ENCODE results near the gene SIMC1.

DNA sequence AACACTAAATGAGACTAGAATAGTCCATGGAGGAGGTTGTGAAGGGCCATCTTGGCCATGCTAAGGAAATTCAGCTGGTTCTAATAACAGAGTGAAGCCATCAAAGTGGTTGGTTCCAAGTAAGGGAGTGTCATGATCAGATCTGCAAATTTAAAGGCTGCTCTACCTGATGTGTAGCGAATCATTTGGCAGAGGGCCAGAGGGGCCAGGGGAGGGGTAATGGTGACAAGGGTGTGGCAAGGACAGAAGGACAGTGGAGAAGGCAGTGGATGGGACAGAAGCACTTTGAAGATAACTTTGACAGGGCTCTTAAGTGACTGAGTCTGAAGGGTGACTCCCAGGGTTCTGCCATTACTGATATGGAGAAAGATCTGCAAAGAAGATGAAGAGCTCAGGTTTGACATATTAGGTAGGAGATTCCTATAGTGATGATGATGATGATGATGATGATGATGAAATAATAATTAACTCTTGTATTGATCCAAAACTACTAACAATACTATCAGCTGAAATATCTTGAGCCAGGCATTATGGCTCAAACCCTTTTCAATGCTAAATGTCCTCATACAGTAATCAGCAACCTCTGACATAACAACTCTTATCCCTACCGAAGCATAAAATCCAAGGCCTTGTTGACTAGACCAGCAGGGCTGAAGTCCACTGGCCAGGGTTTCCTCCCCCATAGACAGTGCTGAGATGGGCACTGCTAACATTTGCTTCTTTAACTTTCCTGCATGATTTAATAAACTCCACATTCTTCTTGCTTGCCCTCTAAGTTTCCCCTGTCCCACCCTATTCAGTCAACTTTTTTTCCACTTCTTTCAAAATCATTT lies 103.3 kb downstream of the SIMC1 start:
- TF ChIP-seq CTCF (IDR thresholded peaks at IDR 0.05) (no peak), POLR2AphosphoS5 (IDR thresholded peaks at IDR 0.05; ENCODE audit: insufficient read depth in 1 of 2, low read depth in 1 of 2) (no peak), POLR2A (IDR thresholded peaks at IDR 0.05) (no peak)

Measured in vagina (tissue), 2 donors.